Testis (tissue), 3 donors: ENCODE data around the gene ASXL3. TPM values are rescaled to one million over a fixed set of nuclear protein-coding genes. Genes with fewer than 3 reads are reported as not detected.

ENCODE experiments used
- DNase-seq: peaks from one replicate; pipeline ENCODE4 v3.0.0-alpha.2; 2019
- H3K27ac ChIP-seq, 2 donors: fragments of 200-600 bp; sonication (generic); one replicate each; pipeline ENCODE4 v1.5.1; 2019
- H3K27me3 ChIP-seq: fragments of 200-600 bp; sonication (generic); one replicate; pipeline ENCODE4 v1.5.1; 2019
- H3K36me3 ChIP-seq: fragments of 200-600 bp; sonication (generic); one replicate; pipeline ENCODE4 v1.5.1; 2017; ENCODE audit warnings: low read depth; ENCODE audit errors: missing control alignments
- H3K4me1 ChIP-seq: fragments of 200-600 bp; sonication (generic); one replicate; pipeline ENCODE4 v1.5.1; 2019
- H3K4me3 ChIP-seq, 2 donors: fragments of 200-600 bp; sonication (generic); one replicate each; pipeline ENCODE4 v1.5.1; 2017 to 2019
- H3K9me3 ChIP-seq: fragments of 200-600 bp; sonication (generic); one replicate; pipeline ENCODE4 v1.5.1; 2017
- CTCF ChIP-seq, 3 experiments: fragments of 450-650 bp in 2 of 3; fragments of 200-600 bp in 1 of 3; sonication (generic) in 1 of 3; IDR thresholded peaks; one replicate each; pipeline ENCODE4 v1.5.1; 2016 to 2019; ENCODE audit warnings: antibody characterized with exemption in 3 of 3, mild to moderate bottlenecking in 2 of 3, moderate library complexity in 1 of 3
- POLR2A ChIP-seq: fragments of 450-650 bp; IDR thresholded peaks from one replicate; pipeline ENCODE4 v1.6.1; 2017; ENCODE audit warnings: antibody characterized with exemption, mild to moderate bottlenecking, moderate library complexity
- whole genome bisulfite sequencing, 2 donors: methylation state at CpG; one replicate each; pipeline ENCODE4 v1.1.5; 2018; 5-methylcytosine and 5-hydroxymethylcytosine counted together
- intact Hi-C: fragments of 100-400 bp; cut with DNase I; formaldehyde crosslinking; loops from one replicate; pipeline ENCODE4 v1.15.1; 2023; ENCODE audit warnings: low total_unique reads
- polyA plus RNA-seq: library from polyadenylated mRNA; stranded (reverse); fragments of 350-450 nt; fragmentation: Illumina TruSeq; extraction: RNeasy Lipid Tissue Mini Kit (QIAGEN cat#74804); gene quantifications from one replicate; pipeline ENCODE4 v1.2.3, GENCODE V29; 2014; ENCODE audit warnings: low read depth, low replicate concordance; ENCODE audit not compliant: insufficient read depth
- total RNA-seq, 2 donors: library from RNA; depleted of rRNA; stranded (reverse); fragments of >200 nt; gene quantifications; one replicate each; pipeline ENCODE4 v1.2.3, GENCODE V29; 2016

The ASXL3 gene
- total and polyA plus RNA-seq, 3 donors from 2014 or later: 15.4 to 18.0 (median 15.7) TPM

- H3K4me1 ChIP-seq: no peaks in the 10 kb centered on the region
- intact Hi-C loops: no loop called here
- 41 to 53% methylated on average over 1 of the region's 1 CpG for WGBS, 2 donors
- no peak for DNase-seq
- H3K36me3 ChIP-seq: no peaks in the 10 kb centered on the region
- no peak overlapping the region for H3K4me3 ChIP-seq
- no peaks in the 10 kb centered on the region for H3K9me3 ChIP-seq
- no peak overlapping the region for H3K27ac ChIP-seq
- no peaks in the 10 kb centered on the region for H3K27me3 ChIP-seq
- TF ChIP-seq CTCF (IDR thresholded peaks at IDR 0.05) (no peak), POLR2A (no peak)
Observed at GRCh38 chr18:33676593-33676992, 98.6 kb downstream of the ASXL3 start.

GRCh38 chr18:33677891-33678290 lies 99.9 kb downstream of the ASXL3 start:
- no peak for TF ChIP-seq CTCF (IDR thresholded peaks at IDR 0.05)
- no peak for TF ChIP-seq POLR2A
- no peak overlapping the region for H3K4me3 ChIP-seq
- H3K27ac ChIP-seq: no peak overlapping the region
- DNase-seq: no peak
- no peaks in the 10 kb centered on the region for H3K27me3 ChIP-seq
- intact Hi-C loops: no loop called here
- H3K36me3 ChIP-seq: no peaks in the 10 kb centered on the region
- no peaks in the 10 kb centered on the region for H3K4me1 ChIP-seq
- 89 to 92% methylated on average over 2 of the region's 2 CpGs for WGBS, 2 donors
- no peaks in the 10 kb centered on the region for H3K9me3 ChIP-seq

GRCh38 chr18:33682436-33682835 lies 104.4 kb downstream of the ASXL3 start:
- no peaks in the 10 kb centered on the region for H3K36me3 ChIP-seq
- no peak overlapping the region for H3K27ac ChIP-seq
- H3K4me1 ChIP-seq: no peaks in the 10 kb centered on the region
- no peaks in the 10 kb centered on the region for H3K27me3 ChIP-seq
- intact Hi-C loops: no loop called here
- DNase-seq: no peak
- H3K4me3 ChIP-seq: no peak overlapping the region
- no peaks in the 10 kb centered on the region for H3K9me3 ChIP-seq
- WGBS, 2 donors: 95% methylated on average over 6 of the region's 6 CpGs
- TF ChIP-seq CTCF (IDR thresholded peaks at IDR 0.05) (no peak), POLR2A (no peak)

- Histone ChIP-seq H3K36me3 (no peaks in the 10 kb centered on the region), H3K27ac (no peak overlapping the region), H3K27me3 (no peaks in the 10 kb centered on the region), H3K4me1 (no peaks in the 10 kb centered on the region), H3K9me3 (no peaks in the 10 kb centered on the region), H3K4me3 (no peak overlapping the region)
- 85 to 90% methylated on average over 2 of the region's 2 CpGs for WGBS, 2 donors
- TF ChIP-seq POLR2A (no peak), CTCF (IDR thresholded peaks at IDR 0.05) (no peak)
- intact Hi-C loops: no loop called here
- DNase-seq: no peak
Observed at GRCh38 chr18:33694593-33694992, 116.6 kb downstream of the ASXL3 start.

GRCh38 chr18:33696332-33697162 lies 118.5 kb downstream of the ASXL3 start:
- intact Hi-C loops: no loop called here
- TF ChIP-seq CTCF (IDR thresholded peaks at IDR 0.05) (no peak), POLR2A (no peak)

More at GRCh38 chr18:33696332-33697162, 118.5 kb downstream of the ASXL3 start:
- Histone ChIP-seq H3K4me3 (no peak overlapping the region), H3K27me3 (no peaks in the 10 kb centered on the region), H3K4me1 (no peaks in the 10 kb centered on the region), H3K27ac (no peak overlapping the region), H3K9me3 (no peaks in the 10 kb centered on the region), H3K36me3 (no peaks in the 10 kb centered on the region)
- DNase-seq: no peak
- WGBS, 2 donors: 59 to 60% methylated on average over 3 of the region's 3 CpGs
